HCT116 (cell line): Measurements from ENCODE around the gene NDE1. TPM values are rescaled to one million over a fixed set of nuclear protein-coding genes. Genes with fewer than 3 reads are reported as not detected.

ENCODE experiments used
- ATAC-seq: fragments of 200-7000 bp; cut with Tn5 transposase; 2 replicates; pipeline ENCODE4 v1.9.1; 2020; ENCODE audit warnings: mild to moderate bottlenecking, moderate library complexity
- BruUV-seq: library from RNA; stranded (reverse); fragments of 400-500 nt; replicated peaks from 2 replicates; lab custom pipeline; 2021; lab: Mats Ljungman, UMichigan
- CTCF ChIA-PET: fragments of 300-600 bp; sonication (Branson Sonifier 250); formaldehyde crosslinking; loops from one replicate; lab custom pipeline; 2021; ENCODE audit warnings: antibody characterized with exemption; lab: Charles Lee
- POLR2A ChIA-PET: fragments of 300-600, 350-600 bp; sonication (Branson Sonifier 250); formaldehyde crosslinking; loops from one replicate; lab custom pipeline; 2021; ENCODE audit warnings: antibody characterized with exemption; lab: Charles Lee
- RAD21 ChIA-PET, 2 experiments: fragments of 300-600 bp; sonication (Branson Sonifier 250); formaldehyde crosslinking; loops; one replicate each; lab custom pipeline; 2023; ENCODE audit warnings: low total read pairs in 2 of 2; ENCODE audit not compliant: uncharacterized antibody in 2 of 2, unreplicated experiment in 2 of 2, low non-redundant PET in 1 of 2; lab: Charles Lee
- DNase-seq: peaks from one replicate; pipeline ENCODE4 v3.0.0-alpha.2; 2010; ENCODE audit warnings: low read depth, low spot score
- H2AFZ ChIP-seq: fragments of 200-600 bp; shearing (Covaris generic), sonication (generic); 2 replicates; pipeline ENCODE4 v1.6.1; 2017; ENCODE audit warnings: low read depth, mixed run types, mixed read lengths, antibody characterized with exemption, low read length; ENCODE audit not compliant: poor library complexity, severe bottlenecking
- H3K27ac ChIP-seq: 2 replicates; pipeline ENCODE4 v1.5.1; 2012; ENCODE audit warnings: low read depth, low read length
- H3K27me3 ChIP-seq: fragments of 200-600 bp; sonication (generic); 2 replicates; pipeline ENCODE4 v1.6.1; 2016; ENCODE audit warnings: mixed run types, low read length, mixed read lengths; ENCODE audit not compliant: insufficient read depth
- H3K36me3 ChIP-seq, 2 experiments: fragments of 200-500 bp in 1 of 2; fragments of 200-600 bp in 1 of 2; sonication (Bioruptor generic) in 1 of 2; sonication (generic) in 1 of 2; 2 replicates each; pipeline versions ENCODE4 v1.5.1 to v1.6.1; 2014 to 2016; ENCODE audit warnings: low read length in 2 of 2, inconsistent platforms in 1 of 2, mixed read lengths in 1 of 2, mixed run types in 1 of 2; ENCODE audit not compliant: insufficient read depth in 2 of 2, control insufficient read depth in 1 of 2
- H3K4me1 ChIP-seq, 2 experiments: fragments of 200-600 bp in 1 of 2; sonication (generic) in 1 of 2; 2 replicates each; pipeline versions ENCODE4 v1.5.1 to v1.6.1; 2012 to 2017; ENCODE audit warnings: low read length in 2 of 2, inconsistent platforms in 1 of 2, mild to moderate bottlenecking in 1 of 2, mixed read lengths in 1 of 2, mixed run types in 1 of 2, moderate library complexity in 1 of 2; ENCODE audit not compliant: insufficient read depth in 2 of 2, control insufficient read depth in 1 of 2
- H3K4me2 ChIP-seq: fragments of 200-600 bp; sonication (generic); 2 replicates; pipeline ENCODE4 v1.6.1; 2017; ENCODE audit warnings: mixed run types, low read length, mixed read lengths
- H3K4me3 ChIP-seq, 2 experiments: fragments of 200-600 bp in 1 of 2; sonication (generic) in 1 of 2; replicated peaks in 1 of 2; 2 replicates each; pipeline ENCODE4 v1.5.1; 2011 to 2016; ENCODE audit warnings: low read length in 2 of 2, control low read depth in 1 of 2, low read depth in 1 of 2, mild to moderate bottlenecking in 1 of 2, mixed read lengths in 1 of 2, mixed run types in 1 of 2
- H3K79me2 ChIP-seq: fragments of 200-600 bp; sonication (generic); 2 replicates; pipeline ENCODE4 v1.6.1; 2017; ENCODE audit warnings: mild to moderate bottlenecking, mixed run types, low read length, moderate library complexity, mixed read lengths; ENCODE audit not compliant: insufficient read depth
- H3K9ac ChIP-seq: fragments of 200-600 bp; sonication (generic); 2 replicates; pipeline ENCODE4 v1.6.1; 2016; ENCODE audit warnings: low read length, mixed read lengths
- H3K9me2 ChIP-seq: fragments of 200-600 bp; sonication (generic), shearing (Covaris generic); 2 replicates; pipeline ENCODE4 v1.6.1; 2017; ENCODE audit warnings: mixed run types, mild to moderate bottlenecking, moderate library complexity; ENCODE audit not compliant: insufficient read depth
- H3K9me3 ChIP-seq, 2 experiments: fragments of 200-500 bp in 1 of 2; fragments of 200-600 bp in 1 of 2; sonication (Bioruptor generic) in 1 of 2; sonication (generic) in 1 of 2; 2 replicates each; pipeline ENCODE4 v1.6.1; 2014 to 2017; ENCODE audit warnings: low read length in 2 of 2, mixed read lengths in 2 of 2, inconsistent platforms in 1 of 2, low read depth in 1 of 2, mild to moderate bottlenecking in 1 of 2, mixed run types in 1 of 2, moderate library complexity in 1 of 2; ENCODE audit not compliant: control insufficient read depth in 1 of 2, insufficient read depth in 1 of 2
- H4K20me1 ChIP-seq: fragments of 200-600 bp; sonication (generic), shearing (Covaris generic); 2 replicates; pipeline ENCODE4 v1.6.1; 2017; ENCODE audit warnings: mixed run types, mild to moderate bottlenecking, moderate library complexity; ENCODE audit not compliant: insufficient read depth
- POLR2A ChIP-seq: IDR thresholded peaks from 2 replicates; pipeline ENCODE4 v1.7.0; 2011; ENCODE audit warnings: borderline replicate concordance; ENCODE audit not compliant: insufficient read depth, insufficient read length; ENCODE audit errors: extremely low read depth
- POLR2AphosphoS5 ChIP-seq: IDR thresholded peaks from 2 replicates; pipeline ENCODE4 v1.6.1; 2011; ENCODE audit warnings: mild to moderate bottlenecking, low read depth, low read length, moderate library complexity
- REST ChIP-seq: IDR thresholded peaks from 2 replicates; pipeline ENCODE4 v1.6.1; 2012; ENCODE audit warnings: low read depth
- YY1 ChIP-seq: IDR thresholded peaks from 2 replicates; pipeline ENCODE4 v1.6.1; 2011; ENCODE audit warnings: low read length, low read depth, moderate library complexity, mild to moderate bottlenecking; ENCODE audit not compliant: insufficient replicate concordance; ENCODE audit errors: extremely low read depth
- ZNF274 ChIP-seq: fragments of 200-500 bp; sonication (Bioruptor generic); IDR thresholded peaks from 2 replicates; pipeline ENCODE4 v1.6.1; 2014; ENCODE audit warnings: mild to moderate bottlenecking, low read depth, low read length, inconsistent platforms
- intact Hi-C: fragments of 100-400 bp; cut with micrococcal nuclease; formaldehyde crosslinking; loops from 2 replicates; pipeline ENCODE4 v1.10.0; 2022
- total RNA-seq: library from RNA; stranded (reverse); gene quantifications from one replicate; pipeline ENCODE4 v1.2.1, GENCODE V29; 2021; ENCODE audit not compliant: unreplicated experiment

NDE1 gene
- total RNA-seq, 1 experiment from 2014 or later: 103 TPM

- H3K79me2 ChIP-seq: peaks cover 40% of the 10 kb centered on the region
- TF ChIP-seq POLR2AphosphoS5 (no peak), ZNF274 (no peak)
- BruUV-seq: no TSS peak
- H2AFZ ChIP-seq: no peak overlapping the region
- intact Hi-C loops: no loop called here
- H3K4me2 ChIP-seq: no peak overlapping the region
- H3K9ac ChIP-seq: no peak overlapping the region
- peaks cover 0 to 4% of the 10 kb centered on the region in 2 experiments; a peak in 1 of 4 replicates for H3K4me1 ChIP-seq
- H3K9me3 ChIP-seq: no peaks in the 10 kb centered on the region
- ChIA-PET CTCF (no interaction called here), RAD21 (no interaction called here), POLR2A (no interaction called here)
- H3K9me2 ChIP-seq: no peaks in the 10 kb centered on the region
- no peak for DNase-seq
- peaks cover 16 to 17% of the 10 kb centered on the region in 2 experiments; a peak in 2 of 4 replicates for H3K36me3 ChIP-seq
- no peaks in the 10 kb centered on the region for H4K20me1 ChIP-seq
- no peak overlapping the region for H3K27ac ChIP-seq
- H3K4me3 ChIP-seq: no peak overlapping the region
- ATAC-seq: no peak
- no peaks in the 10 kb centered on the region for H3K27me3 ChIP-seq
Observed at GRCh38 chr16:15674571-15674970, 24.5 kb downstream of the NDE1 start.

- H4K20me1 ChIP-seq: no peaks in the 10 kb centered on the region
- no peaks in the 10 kb centered on the region for H3K9me3 ChIP-seq
- H3K79me2 ChIP-seq: peaks cover 34% of the 10 kb centered on the region
- no peaks in the 10 kb centered on the region for H3K9me2 ChIP-seq
- H2AFZ ChIP-seq: no peak overlapping the region
- RAD21 ChIA-PET: no interaction called here
- BruUV-seq: no TSS peak
- H3K9ac ChIP-seq: no peak overlapping the region
- CTCF ChIA-PET: no interaction called here
- H3K27me3 ChIP-seq: no peaks in the 10 kb centered on the region
- no peak overlapping the region for H3K4me3 ChIP-seq
- POLR2A ChIA-PET: no interaction called here
- H3K36me3 ChIP-seq: peaks cover 11 to 19% of the 10 kb centered on the region in 2 experiments; a peak in 3 of 4 replicates
- ATAC-seq: no peak
- H3K4me1 ChIP-seq: peaks cover 0 to under 1% of the 10 kb centered on the region in 2 experiments; a peak in 1 of 4 replicates
- intact Hi-C loops: no loop called here
- no peak for TF ChIP-seq REST
- no peak for TF ChIP-seq YY1
- TF ChIP-seq POLR2A: no peak
- no peak overlapping the region for H3K27ac ChIP-seq
- H3K4me2 ChIP-seq: no peak overlapping the region
- DNase-seq: no peak
Observed at GRCh38 chr16:15676506-15676905, 26.5 kb downstream of the NDE1 start.
